ENCODE measurements around the gene EID3.
"Not testable (repeated sequence)": the region's sequence is repeated elsewhere in the genome, so short reads cannot be mapped to it uniquely, and the experiment has no call there.

The EID3 gene

DNA sequence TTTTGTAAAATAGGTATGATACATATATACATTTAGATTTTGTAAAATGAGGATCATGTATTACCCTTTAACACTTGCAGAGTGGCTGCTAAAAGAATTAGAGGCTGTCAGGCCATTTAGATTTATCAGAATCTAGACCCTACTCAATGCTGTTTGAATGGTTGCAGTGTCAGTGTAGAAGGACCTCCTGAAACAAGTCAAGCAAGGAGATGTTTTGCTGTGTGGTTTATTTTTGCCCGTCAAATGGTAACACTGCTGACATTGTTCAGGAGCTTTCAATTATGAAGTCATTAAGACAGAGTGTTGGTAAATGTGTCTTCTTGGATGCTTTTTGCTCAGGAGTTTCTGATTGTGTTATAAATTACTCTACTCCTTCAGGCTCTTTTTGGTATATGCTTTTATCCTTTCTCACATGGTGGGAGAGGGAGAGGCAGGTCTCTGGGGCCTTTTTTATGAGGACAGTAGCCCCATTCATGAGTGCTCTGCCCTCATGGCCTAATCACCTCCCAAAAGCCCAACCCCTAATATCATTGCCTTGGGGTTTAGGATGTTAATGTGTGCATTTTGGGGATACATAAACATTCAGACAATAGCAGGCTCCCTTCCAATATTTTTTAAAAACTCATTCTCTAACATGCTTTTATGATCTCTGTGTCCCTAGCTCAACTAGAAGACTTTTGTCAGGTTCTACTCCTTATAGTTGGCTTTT is 16.5 kb downstream of the EID3 start:
- CTCF ChIA-PET: interaction anchor here (0.6 to 0.7 kb wide), 2 partner anchors 8 to 756 kb away, joined by 4 to 5 read pairs; no protein-coding TSS in a partner anchor
- POLR2A ChIA-PET (ENCODE audit: low non-redundant PET): no interaction called here
- H3K27ac ChIP-seq: no peak overlapping the region
- DNase-seq (ENCODE audit: low spot score): no peak
- TF ChIP-seq, protein P1, sequence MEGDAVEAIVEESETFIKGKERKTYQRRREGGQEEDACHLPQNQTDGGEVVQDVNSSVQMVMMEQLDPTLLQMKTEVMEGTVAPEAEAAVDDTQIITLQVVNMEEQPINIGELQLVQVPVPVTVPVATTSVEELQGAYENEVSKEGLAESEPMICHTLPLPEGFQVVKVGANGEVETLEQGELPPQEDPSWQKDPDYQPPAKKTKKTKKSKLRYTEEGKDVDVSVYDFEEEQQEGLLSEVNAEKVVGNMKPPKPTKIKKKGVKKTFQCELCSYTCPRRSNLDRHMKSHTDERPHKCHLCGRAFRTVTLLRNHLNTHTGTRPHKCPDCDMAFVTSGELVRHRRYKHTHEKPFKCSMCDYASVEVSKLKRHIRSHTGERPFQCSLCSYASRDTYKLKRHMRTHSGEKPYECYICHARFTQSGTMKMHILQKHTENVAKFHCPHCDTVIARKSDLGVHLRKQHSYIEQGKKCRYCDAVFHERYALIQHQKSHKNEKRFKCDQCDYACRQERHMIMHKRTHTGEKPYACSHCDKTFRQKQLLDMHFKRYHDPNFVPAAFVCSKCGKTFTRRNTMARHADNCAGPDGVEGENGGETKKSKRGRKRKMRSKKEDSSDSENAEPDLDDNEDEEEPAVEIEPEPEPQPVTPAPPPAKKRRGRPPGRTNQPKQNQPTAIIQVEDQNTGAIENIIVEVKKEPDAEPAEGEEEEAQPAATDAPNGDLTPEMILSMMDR (conservative IDR thresholded peaks at IDR 0.05; ENCODE audit: low read depth): no peak

DNA sequence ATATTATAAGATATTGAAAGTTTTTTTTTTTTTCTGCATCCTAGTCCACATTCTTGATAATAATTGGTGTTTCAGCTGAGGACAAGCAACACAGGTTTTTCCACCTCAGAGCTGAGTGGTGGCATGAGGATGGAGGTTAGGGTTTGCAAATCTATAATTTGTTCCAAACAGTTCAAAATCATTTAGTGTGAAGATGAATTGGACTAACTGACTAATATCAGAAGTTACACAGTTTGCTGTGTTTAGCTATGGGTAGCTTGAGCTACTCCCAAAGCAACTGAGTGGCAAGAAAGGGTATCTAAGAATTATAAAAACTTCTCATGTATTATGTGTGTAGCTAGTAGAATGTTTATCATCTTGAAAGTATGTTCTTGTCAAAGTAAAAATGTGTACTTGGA is 17.1 kb downstream of the EID3 start:
- CTCF ChIA-PET: interaction anchor here (0.6 to 0.7 kb wide), 2 partner anchors 8 to 756 kb away, joined by 4 to 5 read pairs; no protein-coding TSS in a partner anchor
- POLR2A ChIA-PET (ENCODE audit: low non-redundant PET): no interaction called here
- TF ChIP-seq, protein P1 (conservative IDR thresholded peaks at IDR 0.05; ENCODE audit: low read depth): no peak
- no peak for DNase-seq (ENCODE audit: low spot score)
- no peak overlapping the region for H3K27ac ChIP-seq

GRCh38 chr12:104321949-104322348 is 18.4 kb downstream of the EID3 start:
- ChIA-PET POLR2A (ENCODE audit: low non-redundant PET) (no interaction called here), CTCF (interaction anchor here (0.6 kb wide), 1 partner anchor 11 kb away, joined by 5 read pairs; no protein-coding TSS in a partner anchor)
- H3K27ac ChIP-seq: no peak overlapping the region
- TF ChIP-seq, protein P1 (conservative IDR thresholded peaks at IDR 0.05; ENCODE audit: low read depth): no peak
- no peak for DNase-seq (ENCODE audit: low spot score)

GRCh38 chr12:104322533-104322932 is 19.0 kb downstream of the EID3 start:
- POLR2A ChIA-PET (ENCODE audit: low non-redundant PET); DNase-seq (ENCODE audit: low spot score); CTCF ChIA-PET; H3K27ac ChIP-seq: not testable (repeated sequence)

- DNase-seq (ENCODE audit: low spot score): no peak
- ChIA-PET POLR2A (ENCODE audit: low non-redundant PET) (no interaction called here), CTCF (no interaction called here)
- TF ChIP-seq, protein P1 (conservative IDR thresholded peaks at IDR 0.05; ENCODE audit: low read depth): no peak
- H3K27ac ChIP-seq: no peak overlapping the region
Observed at GRCh38 chr12:104323899-104324298, 20.4 kb downstream of the EID3 start.

DNA sequence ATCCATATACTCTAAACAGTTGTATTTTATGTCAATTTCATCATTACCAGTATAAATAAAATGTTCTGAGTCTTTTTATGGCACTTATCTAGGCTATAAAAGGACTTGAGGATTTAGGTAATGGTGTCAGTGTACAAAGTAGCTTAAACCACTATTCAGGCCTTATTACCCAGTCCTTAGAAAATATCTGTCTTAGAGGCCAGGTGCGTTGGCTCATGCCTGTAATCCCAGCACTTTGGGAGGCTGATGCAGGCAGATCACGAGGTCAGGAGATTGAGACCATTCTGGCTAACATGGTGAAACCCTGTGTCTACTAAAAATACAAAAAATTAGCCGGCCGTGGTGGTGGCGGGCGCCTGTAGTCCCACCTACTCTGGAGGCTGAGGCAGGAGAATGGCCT is 24.7 kb downstream of the EID3 start:
- H3K27ac ChIP-seq; POLR2A ChIA-PET (ENCODE audit: low non-redundant PET); DNase-seq (ENCODE audit: low spot score): not testable (repeated sequence)
- CTCF ChIA-PET: interaction anchor here (0.6 kb wide), 1 partner anchor 109 kb away, joined by 4 read pairs; no protein-coding TSS in a partner anchor

DNA sequence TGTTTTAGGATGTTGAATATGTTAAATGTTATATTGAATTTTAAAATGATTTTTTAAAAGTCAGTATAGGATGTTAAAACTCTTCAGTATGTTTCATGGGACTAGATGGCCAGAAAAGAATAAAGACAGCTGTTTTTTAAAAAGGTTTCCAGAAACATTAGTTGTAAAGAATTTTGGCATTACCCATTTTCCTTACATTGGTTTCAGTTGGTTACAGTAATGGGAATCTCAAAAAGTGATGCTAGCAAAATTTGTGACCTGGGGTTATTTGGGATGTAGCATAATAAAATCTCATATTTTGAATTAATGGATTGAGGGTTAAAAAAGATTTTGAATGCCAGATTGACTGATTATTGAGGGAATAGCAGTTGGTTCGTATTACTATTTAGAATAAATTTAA is 25.3 kb downstream of the EID3 start:
- DNase-seq (ENCODE audit: low spot score): no peak
- POLR2A ChIA-PET (ENCODE audit: low non-redundant PET): no interaction called here
- CTCF ChIA-PET: interaction anchor here (0.6 to 0.7 kb wide), 2 partner anchors 109 to 520 kb away, joined by 3 to 4 read pairs; no protein-coding TSS in a partner anchor
- no peak overlapping the region for H3K27ac ChIP-seq
- TF ChIP-seq, protein P1 (conservative IDR thresholded peaks at IDR 0.05; ENCODE audit: low read depth): no peak

Measured in RWPE1 (cell line).